ENCODE results near the gene COL23A1.

Gene COL23A1

DNA sequence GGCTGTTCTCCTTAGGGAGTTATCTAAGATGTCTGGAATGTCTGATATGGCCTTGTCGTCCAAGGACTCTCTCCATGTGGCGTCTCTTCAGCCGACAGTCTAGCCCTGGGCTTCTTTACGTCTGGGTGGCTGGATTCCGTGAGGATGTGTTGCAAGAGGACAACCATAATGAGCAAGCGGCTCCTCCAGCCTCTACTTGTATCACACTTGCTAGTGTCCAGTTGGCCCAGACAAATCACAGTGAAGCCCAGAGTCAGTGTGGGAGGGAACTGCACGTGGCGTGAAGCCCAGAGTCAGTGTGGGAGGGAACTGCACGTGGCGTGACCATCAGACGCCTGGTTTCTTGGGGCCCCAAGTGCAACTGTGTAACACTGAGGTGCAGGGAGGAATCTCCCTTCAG is 61.1 kb downstream of the COL23A1 start:
- DNase-seq, result no peak

DNA sequence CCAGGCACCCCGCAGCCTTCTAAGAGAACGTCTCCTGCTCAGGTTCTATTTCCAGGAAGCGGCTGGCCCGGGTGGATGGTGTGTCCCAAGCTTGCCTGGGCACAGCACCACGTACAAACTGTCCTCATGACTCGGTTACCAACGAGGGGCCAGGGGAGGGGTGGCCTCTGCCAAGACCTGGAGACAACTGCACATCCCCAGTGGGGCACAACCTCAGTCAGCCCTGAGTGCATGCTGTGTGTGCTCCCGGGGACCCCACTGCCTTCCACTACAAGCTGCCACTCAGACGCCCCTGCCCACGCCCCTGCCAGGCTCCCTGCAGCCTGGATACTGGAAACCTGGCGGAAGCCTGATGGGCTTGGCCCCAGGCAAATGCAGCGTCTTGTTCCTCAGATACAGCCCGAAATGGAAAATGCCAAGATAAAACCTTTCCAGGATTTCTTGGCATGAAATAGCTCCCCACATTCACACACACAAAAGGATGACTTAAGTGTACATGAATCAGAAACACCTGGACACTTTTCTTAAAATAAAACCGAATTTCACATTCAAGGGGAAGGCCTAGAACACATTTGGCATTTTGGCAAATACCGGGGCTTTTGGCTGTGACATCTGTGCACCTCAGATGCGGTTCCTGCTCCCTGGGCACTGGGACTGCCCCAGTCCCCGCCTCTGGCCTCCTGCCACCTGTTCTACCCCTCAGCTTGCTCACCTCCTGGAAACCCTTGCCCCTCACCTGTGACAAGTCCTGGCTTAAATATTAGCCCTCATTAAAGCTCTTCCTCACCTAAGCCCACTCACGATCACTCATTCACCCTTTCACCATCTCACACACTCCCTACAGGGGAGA is 62.5 kb downstream of the COL23A1 start:
- DNase-seq, result no peak

DNA sequence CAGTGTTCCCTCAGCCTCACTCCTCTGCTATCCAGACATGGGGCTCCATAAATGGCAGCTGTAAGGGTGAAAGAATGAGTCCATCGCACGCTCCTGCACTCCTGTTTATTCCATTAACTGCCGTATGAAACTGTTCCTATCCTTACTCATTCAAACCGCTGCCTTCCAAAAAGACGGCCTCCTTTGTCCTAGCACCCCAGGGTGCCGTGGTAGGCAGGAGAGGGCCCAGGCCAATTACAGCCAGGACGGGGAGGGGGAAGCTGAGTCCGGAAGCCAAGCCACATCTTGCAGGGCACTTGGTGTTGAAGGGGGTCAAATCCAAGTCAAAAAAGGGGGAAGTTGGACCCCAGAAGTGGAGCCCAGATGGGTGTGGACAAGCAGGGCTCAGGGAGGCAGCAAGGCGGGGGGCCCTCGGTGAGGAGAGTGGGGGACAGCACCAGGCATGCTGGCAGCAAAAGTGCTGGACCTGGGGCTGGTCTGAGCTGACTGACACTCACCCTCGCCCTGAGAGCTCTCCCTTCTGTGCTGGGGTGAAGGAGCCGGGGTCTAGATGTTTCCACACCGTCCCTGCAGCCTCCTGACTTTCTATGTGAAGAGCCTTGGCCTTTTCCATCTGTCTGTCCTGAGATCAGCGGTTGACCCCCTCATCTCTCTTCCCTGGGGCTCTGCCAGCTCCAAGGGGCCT is 63.3 kb downstream of the COL23A1 start:
- DNase-seq, result no peak

DNA sequence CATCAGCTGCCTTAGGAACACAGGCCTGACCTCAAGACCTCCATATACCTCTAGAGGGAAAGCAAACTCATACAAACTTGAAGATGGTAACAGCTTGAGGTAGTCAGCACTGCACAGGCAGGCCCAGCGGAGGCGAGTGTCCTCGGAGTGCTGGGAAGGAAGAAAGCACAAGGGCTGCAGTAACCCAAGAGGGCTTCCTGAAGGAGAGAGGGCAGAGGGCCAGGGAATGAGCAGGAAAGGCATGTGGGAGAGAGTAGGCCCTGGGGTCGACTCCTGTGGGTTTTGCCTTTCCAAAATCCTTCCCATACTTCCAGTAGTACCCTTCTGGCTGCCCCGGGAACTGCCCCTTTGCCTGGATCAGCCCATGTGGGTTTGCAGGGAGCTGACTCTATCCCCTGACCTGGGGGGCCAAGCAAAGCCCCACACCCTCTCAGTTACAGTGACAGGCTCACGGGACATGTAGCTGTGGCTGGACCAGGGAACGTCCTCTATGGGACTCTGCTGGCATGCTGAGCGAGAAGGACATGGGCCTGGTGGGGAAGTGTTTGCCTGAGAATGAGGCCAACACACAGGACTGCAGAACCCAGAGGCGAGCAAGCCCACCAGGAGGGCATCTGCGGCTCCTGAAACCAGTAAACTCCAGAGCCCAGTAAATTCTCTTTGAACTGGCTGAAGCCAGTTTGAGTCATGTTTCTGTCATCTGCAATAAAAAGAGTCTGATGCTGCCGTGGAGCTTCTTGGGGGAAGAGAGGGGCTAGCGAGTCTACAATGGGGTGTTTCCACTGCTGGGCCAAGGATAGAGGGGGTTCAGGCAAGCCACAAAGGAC is 64.1 kb downstream of the COL23A1 start:
- DNase-seq, result no peak

DNA sequence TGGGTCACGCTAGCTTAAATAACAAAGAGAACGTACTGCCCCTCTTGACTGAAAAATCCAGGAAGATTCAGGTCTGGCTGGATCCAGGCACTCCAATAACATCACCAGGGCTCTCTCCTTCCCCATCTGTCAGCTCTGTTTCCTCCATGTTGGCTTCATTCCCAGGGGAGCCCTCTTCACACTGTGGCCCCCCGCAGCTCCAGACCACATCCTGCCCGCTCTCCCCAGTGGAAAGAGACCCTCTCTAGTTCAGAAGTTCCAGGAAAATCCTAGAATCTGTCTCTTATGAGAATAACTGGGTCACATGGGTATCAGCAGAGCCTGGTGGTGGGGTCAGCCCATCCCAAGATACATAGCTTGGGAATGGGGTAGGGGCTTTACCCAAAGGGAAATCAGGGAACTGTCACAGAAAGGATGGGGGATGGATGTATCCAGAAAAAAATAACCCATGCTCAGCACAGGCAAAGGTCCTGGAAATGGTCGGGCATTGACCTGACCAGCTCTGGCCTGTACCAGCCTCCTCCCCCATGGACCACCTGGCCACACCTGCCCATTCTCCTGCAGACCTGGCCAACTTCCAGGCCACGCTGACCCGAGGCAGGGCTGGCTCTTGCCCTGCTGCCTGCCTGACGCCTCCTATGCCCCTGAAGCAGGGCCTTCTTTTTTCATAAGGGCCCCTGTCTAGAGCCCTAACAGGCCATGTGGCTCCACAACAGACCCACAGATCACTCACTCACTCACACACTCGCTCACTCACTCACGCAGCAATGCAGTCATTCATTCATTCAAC is 65.9 kb downstream of the COL23A1 start:
- DNase-seq, result no peak

DNA sequence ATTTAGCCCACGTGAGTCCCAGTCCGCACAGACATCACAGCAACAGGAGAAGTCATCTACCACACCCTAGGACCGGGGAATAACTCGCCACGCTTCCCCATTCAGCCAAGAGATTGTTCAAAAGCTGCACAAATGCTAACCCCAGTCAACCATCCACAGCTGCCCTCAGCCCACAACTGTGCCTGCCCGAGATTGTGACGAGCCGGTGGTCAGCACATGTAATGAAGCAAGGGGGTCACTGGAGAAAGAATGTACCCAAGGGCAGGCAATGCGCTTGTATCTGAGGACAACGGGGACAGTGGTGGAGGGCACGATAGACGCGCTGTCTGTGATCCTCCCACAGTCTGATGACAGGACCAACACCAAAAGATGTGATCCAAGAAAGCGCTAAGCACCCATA is 67.8 kb downstream of the COL23A1 start:
- no peak for DNase-seq

DNA sequence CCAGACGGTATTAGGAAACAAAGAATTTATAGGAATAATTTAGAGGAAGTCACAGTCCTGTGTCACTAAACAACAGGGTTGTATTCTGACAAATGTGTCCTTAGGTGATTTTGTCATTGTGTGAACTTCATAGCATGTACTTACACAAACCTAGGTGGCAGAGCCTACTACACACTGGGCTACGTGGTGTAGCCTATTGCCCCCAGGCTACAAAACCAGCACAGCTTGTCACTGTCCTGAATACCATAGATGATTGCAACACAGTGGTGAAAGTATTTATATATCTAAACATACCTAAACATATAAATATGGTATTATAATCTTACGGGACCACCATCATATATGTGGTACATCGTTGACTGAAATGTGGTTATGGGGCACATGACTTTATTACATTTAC is 69.3 kb downstream of the COL23A1 start:
- no peak for DNase-seq

DNA sequence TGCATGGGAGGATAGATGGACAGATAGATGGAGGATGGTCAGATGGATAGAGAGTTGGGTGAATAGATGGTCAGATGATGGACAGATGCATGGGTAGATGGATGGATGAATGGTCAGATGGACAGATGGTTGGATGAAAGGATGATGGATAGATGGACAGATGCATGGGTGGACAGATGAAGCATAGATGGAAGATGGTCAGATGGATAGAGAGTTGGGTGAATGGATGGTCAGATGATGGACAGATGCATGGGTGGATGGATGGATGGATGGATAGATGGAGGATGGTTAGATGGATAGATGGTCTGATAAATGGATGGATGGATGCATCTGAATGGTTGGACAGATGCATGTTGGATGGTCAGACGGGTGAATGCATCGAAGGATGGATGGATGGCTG is 70.4 kb downstream of the COL23A1 start:
- no peak for DNase-seq

DNA sequence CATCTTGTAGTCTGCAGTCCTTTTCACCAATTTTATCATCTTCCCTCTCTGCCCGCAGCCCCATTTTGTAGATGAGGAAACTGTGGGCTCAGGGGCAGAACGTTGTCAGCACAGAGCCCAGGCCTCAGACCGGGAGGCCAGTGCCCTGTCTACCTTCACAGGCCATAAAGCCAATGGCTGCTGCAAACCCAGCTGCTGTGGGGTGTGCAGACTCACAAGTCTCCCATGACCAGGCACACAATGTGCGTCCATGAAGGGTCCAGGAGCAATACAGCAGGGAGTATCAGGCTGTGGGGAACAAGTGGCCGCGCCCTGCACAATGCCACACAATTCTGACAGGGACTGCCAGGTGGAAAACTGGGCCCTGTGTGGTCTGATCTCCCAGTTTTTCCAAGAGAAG is 71.0 kb downstream of the COL23A1 start:
- no peak for DNase-seq

DNA sequence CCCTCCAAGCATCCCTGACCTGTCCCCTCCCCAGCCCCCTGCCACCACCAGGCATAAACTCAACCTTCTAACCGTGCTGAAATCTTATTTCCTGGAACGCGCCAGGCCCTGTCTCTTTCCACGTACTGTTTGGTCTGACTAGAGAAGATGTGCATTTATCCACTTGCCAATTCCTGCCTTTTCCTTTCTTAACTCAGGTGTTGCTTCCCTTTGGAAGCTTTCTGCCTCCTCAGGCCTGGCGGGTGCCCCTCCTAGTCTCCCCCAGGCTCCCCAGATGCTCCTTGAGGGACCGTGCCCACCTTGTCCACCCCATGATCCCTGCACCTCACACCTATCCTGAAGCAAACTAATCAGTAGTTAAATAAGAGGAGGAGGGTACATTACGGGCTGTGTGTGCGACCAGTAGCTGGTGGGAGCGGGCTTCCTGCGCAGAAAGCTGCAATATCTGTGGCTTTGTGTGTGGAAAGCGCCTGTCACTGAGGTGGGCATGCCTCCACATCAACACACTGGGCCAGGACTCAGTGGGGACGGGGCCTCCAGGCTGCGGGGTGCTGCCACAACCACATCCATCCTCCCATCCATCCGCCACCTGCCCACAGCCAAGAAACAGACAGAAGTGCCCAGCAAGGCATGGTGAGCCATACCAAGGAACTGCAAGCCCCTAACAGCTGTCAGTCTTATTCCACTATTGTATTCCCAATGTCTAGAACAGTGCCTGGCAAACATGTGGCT is 73.5 kb downstream of the COL23A1 start:
- no peak for DNase-seq

DNA sequence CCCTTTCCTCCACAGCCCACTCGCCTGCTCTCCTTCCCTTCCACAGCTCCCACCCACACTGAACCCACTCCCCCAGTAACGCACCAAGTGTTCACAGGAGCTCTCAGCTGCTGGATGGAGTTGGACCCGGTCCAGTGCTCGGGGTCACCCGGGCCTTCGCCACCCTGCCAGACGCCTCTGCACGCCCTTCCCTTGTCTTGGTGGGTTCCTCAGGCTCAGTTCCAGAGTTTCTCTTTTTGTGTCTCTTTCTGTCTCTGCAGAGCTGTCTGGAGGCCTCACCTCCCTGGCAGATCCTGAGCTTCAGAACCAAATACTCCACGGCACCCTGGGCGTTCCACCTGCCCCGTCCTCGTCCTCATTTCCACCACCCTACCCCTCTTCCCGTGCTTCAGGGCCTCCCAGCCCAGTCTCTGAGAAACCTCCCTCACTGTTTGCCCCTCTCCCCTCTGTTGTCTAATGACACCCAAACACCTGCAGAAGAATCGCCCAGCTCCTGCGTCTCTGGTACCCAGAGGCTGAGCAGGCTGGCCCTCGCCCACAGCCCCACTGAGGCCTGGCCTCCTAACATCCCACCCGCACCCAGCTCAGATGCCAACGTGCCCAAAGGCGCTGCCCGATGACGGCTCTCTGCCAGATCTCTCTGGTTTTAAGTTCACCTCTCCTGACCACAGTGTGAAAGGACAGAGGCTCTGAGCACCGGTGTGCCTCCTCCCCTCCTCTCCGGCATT is 74.3 kb downstream of the COL23A1 start:
- DNase-seq, result no peak

DNA sequence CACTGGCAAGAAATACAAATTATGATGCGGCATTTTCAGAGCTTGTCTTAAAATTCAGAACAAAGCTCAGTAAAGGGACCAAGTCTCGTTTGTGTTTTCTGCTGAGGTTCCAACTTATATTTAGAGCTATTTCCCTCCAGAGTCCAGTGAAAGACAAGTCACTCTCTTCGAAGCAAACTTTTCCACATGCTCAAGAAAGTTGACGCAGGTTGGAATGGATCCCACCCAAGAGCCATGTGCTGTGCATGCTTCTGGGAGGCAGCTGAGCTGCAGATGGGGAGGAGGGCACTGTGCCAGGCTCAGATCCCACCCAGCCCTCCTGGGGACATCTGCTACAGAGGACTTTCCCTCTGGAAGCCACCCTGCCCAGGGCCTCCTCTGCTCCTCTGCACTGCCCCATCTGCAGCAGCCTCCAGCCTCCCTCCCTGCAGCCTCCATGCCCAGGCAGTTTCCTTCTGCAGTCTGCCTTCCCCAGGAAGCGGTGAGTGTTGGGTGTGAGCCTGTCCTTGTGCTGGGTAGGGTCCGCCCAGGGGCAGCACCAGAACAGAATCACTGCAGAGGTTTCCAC is 75.3 kb downstream of the COL23A1 start:
- no peak for DNase-seq

DNA sequence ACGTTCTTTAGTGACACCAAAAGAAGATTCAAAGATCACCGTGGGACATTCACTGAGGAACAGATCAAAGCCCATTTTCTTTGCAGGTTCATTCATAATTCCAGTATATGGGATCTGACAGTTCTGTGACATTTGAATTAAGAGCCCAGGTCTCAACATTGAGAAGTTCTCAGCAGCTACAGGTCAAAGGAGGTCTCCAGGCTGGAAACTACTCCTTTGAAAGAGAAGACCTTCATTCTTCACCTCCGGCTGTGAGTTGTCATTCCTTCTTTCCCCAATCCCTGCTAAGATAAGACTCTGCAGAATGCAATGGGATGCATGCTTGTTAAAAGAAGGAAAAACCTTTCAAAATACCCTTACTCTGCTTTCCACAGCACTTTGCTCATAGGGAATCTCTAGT is 79.0 kb downstream of the COL23A1 start:
- no peak for DNase-seq

DNA sequence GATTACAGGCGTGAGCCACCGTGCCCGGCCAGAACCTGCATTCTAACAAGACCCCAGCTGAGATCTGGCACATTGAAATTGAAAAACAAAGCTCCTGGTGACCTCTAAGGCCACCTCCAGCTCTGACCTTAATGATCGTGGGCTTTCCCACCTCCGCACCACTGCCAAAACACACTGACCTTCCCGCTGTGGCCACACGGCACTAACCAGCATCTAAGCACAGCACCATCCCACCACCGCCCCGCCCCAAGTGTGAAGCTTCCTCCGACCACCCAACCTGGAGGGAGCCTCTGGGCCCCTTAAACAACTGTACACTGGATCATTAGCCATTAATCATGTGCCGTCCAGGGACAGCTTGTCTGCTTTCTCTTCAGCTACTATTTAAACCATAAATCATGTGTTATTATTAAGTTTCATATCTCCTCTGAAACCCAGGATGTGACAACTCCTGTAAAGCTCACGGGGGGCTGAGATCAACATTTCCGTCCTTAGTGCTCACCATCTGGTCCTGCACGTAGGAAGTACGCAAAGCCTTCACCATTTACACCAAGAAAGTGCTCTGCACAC is 80.6 kb downstream of the COL23A1 start:
- DNase-seq, result no peak

DNA sequence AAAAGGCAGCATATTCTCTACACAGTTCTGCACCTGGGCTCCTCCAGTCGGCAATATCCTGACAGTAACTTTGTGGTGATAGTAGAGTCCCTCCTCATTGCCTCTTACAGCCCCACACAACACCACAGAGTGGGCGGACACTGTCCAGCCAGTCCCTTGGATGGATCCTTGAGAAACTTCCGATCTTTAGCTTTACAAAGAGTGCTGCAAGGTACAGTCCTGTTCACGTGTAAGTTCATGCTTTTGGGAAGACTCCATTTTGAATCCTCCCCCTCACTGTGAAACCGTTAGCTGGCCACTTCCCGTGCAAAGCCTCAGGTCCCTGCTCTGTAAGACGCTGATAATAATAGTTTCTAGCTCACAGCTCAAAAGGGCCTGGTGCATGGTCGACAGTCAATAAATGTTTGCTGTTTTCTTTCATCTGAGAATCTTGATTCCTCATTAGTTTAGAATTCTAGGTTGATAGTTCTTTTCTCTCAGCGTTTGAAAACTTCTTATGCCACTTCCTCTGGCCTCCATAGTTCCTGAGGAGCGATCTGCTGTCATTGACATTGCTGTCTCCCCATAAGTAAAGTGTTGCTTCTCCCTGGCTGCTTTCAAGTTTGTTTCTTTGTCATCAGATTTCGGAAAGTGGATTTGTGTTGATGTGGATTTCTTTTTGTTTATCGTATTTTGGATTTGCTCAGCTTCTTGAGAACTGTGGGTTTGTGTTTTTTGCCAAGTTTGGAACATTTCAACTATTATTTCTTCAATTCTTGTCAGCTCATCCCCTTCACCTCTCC is 82.9 kb downstream of the COL23A1 start:
- no peak for DNase-seq

DNA sequence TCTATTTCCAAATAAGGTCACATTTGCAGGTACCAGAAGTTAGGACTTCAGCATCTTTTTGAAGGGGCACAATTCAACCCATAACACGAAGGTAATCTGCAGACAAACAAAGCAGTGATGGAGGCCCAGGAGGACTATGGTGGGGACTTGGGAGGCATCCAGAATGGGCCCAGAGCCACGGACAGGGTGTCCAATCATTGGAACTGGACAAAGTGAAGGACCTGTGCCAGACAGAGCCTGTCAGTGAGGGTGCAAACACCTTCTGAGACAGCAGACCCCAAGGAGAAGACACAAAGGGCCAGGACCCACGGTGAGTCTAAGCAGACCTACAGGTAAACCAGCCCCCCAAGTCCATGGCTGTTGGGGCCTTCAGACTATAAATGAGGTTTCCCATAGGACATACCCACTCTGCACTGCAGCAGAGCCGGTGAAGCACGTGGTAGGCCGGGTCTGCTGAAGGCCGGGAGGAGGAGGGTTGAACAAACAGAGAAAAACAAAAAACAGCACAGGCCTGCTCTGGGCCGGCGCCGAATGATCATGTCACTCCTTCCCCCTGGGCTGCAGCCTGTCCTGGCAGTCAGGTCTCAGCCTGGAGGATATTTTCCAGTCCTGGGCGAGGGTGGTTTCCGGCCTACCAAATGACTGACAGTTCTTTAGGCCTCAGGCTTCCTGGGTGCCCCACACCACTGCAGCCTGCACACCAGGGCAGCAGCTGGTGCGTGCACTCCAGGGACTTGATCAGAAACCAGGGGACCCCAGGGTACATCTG is 84.4 kb downstream of the COL23A1 start:
- no peak for DNase-seq

DNA sequence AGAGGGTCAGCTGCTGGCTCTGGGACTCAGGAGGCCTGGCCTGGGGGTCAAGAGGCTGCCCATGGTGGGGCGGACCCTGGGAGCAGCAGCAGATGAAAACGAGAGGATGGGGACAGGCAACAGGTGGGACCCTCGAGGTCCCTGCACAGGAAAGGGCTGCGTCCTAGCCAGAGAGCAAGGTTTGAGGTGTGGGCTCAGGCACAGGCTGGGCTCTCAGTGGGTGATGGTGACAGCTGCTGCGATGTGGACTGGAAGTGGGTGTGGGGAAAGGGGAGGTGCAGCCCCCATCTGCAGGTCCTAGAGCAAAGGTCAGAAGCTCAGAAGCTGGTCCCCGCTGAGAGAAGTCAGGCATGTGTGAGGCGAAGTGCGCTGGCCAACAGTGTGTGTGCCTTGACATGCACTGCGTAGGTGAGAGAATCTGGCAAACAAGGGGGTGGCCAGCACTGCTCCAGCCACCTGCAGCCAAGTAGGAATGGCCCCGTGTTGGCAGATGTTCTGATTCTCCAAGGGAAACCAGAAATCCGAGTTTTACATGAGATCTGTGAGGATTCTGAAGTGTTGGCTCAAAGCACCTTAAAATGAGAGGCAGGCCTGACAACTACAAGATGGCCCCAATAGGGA is 85.7 kb downstream of the COL23A1 start:
- DNase-seq, result no peak

DNA sequence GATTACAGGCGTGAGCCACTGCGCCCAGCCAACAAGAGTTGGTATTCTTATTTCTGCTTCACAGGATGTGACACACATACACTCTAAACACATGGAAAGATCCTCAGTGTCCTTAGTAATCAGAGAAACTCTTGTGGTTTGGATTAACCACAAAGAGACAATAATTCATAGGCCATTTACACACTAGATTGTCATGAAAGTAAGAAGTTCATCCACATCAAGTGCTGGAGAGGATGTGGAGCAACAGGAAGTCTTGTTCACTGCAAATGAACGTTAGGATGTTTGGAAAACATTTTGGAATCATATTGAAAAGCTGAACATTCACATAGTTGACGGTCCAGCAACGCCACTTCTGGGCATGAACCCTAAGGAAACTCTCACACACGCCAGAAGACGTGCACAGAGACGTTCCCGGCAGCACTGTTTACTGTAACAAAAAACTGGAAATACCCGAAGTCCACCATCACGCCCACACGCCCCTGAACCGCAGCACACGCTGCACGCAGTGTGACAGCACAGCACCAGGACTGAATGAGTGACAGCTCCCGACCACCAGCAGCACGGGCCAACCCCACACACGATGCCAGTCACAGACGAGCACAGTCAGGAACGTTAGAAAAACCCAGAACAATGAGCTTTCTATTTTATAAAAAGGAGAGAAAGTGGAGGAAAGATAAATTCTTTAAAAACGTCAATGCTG is 87.6 kb downstream of the COL23A1 start:
- DNase-seq, result no peak
